Choroid plexus epithelial cell (primary cell): ENCODE results near the gene MAP3K14.

Experiments
- DNase-seq: peaks from one replicate; pipeline ENCODE4 v3.0.0-alpha.2; 2010; ENCODE audit warnings: low read depth
- H3K4me3 ChIP-seq: 2 replicates; pipeline ENCODE4 v1.5.1; 2011; ENCODE audit warnings: low read depth, mild to moderate bottlenecking, control low read depth, low read length, moderate library complexity
- TF ChIP-seq, protein P1 (sequence below): conservative IDR thresholded peaks from 2 replicates; pipeline ENCODE4 v1.5.1; 2011; ENCODE audit warnings: low read depth, mild to moderate bottlenecking, control low read depth, inconsistent platforms, low read length, moderate library complexity

The MAP3K14 gene

DNA sequence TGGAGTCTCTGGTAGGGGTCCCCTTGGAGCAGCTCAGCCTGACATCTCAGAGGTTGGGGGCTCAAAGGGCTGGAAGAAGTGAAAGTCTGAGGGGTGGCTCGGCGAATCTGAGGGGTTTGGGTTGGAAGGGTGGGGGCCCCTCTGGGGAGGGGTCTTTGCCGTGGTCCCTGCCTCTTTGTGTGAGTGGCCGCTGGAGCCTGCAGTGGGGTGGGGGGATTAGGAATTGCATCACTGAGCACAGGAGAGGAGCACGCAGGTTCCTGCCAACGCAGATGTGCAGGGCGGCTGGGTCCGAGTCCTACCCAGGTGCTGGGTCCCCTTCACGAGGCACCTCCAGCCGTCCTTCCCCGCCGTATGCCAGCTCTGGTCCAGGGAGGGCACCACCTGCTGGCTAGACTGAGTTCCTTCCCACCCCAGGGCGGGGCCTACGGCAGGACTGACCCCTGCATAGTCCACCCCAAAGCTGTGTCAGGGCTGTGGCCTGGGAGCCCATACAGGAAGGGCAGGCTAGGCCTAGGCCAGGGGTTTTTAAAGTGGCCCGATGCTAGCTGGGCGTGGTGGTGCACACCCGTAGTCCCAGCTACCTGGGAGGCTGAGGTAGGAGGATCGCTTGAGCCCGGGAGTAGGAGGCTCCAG, 85.2 kb downstream of the MAP3K14 start:
- TF ChIP-seq, protein P1, sequence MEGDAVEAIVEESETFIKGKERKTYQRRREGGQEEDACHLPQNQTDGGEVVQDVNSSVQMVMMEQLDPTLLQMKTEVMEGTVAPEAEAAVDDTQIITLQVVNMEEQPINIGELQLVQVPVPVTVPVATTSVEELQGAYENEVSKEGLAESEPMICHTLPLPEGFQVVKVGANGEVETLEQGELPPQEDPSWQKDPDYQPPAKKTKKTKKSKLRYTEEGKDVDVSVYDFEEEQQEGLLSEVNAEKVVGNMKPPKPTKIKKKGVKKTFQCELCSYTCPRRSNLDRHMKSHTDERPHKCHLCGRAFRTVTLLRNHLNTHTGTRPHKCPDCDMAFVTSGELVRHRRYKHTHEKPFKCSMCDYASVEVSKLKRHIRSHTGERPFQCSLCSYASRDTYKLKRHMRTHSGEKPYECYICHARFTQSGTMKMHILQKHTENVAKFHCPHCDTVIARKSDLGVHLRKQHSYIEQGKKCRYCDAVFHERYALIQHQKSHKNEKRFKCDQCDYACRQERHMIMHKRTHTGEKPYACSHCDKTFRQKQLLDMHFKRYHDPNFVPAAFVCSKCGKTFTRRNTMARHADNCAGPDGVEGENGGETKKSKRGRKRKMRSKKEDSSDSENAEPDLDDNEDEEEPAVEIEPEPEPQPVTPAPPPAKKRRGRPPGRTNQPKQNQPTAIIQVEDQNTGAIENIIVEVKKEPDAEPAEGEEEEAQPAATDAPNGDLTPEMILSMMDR, result peak; percentile 58
- DNase-seq, result peak; percentile 22
- H3K4me3 ChIP-seq, result no peak overlapping the region

DNA sequence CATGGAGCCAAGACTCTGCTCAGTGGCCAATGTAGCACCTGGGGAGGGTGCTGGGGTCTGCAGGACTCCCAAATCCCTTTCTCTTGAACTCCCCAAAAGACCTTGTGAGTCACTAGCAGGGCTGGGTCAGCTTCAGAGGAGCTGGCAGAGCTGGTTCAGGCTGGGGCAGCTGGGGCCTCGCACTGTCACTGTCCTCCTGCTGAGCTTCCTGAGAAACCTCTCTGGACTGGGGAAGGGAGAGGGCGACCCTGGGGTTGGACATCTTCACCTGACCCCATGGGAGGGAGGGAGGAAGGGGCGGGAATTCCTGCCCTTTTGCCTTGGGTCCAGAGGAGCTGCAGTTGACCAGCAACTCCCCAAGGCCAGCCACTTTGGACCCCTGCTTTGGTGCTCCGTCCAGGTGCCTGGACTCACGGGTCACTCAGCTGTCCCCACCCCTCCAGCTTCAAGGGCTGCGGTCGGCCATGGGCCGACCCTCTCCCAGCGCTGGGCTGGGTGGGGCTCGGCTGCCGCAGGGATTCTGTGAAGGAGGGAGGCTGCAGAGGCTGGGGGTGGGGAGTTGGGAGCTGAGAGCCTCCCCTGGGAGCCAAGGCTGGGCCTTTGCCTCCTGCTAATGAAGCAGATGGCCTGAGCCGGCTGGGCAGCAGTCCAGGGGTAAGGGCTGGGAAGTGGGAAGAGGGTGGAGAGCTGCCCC, 85.9 kb downstream of the MAP3K14 start:
- H3K4me3 ChIP-seq, result no peak overlapping the region
- TF ChIP-seq, protein P1, result no peak
- DNase-seq, result peak; percentile 44

DNA sequence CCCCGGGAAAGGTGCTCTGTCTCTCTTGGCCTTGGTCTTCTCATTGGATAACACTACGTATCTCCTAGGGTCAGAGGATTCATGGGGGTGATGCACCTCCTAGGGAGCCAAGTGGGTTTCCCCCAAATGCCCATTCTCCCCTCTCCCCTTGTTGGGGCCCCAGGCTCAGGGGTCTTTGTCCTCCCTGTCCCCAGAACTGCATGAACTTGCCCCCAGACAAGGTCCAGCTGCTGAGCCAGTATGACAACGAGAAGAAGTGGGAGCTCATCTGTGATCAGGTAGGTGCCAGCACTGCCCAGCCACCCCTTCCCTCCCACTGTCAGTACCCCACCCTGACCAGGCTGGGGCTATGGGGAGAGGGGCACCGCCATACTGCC, 86.4 kb downstream of the MAP3K14 start:
- DNase-seq, result no peak
- TF ChIP-seq, protein P1, result no peak
- H3K4me3 ChIP-seq, result no peak overlapping the region

DNA sequence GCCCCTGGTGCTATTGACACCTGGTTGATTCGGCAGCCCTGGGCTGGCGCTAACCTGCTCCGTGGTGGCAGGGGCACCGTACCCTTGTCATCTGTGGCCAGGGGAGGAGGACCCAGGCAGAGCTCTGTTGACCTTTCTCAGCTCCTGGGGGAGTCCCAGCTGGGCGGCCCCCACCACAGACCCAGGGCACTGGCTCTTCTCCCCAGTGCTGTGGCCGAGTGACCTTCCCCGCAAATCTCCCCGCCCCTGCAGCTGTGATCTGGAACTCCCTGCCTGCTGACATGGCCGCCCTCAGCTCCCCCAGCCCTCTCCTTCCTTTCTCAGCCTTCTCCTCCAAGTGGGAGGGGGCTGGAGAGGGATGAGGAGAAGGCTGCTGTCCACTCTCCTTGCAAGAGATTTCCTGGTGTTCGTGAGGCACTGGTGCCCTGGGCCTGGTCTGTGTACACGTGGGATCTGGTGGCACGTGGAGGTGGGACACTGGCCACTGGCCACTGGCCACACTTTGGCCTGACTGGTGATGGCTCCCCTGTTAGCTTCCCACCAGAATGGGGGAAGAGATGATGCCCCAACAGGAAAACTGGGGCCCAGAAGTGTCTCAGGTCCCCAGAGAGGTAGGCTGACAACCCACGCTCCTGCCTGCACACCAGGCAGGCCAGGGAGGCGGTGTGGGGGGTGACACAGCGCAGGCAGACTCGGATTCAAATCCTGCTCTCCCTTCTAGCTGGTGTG, 87.0 kb downstream of the MAP3K14 start:
- no peak overlapping the region for H3K4me3 ChIP-seq
- DNase-seq, result peak; percentile 39
- TF ChIP-seq, protein P1, result no peak

DNA sequence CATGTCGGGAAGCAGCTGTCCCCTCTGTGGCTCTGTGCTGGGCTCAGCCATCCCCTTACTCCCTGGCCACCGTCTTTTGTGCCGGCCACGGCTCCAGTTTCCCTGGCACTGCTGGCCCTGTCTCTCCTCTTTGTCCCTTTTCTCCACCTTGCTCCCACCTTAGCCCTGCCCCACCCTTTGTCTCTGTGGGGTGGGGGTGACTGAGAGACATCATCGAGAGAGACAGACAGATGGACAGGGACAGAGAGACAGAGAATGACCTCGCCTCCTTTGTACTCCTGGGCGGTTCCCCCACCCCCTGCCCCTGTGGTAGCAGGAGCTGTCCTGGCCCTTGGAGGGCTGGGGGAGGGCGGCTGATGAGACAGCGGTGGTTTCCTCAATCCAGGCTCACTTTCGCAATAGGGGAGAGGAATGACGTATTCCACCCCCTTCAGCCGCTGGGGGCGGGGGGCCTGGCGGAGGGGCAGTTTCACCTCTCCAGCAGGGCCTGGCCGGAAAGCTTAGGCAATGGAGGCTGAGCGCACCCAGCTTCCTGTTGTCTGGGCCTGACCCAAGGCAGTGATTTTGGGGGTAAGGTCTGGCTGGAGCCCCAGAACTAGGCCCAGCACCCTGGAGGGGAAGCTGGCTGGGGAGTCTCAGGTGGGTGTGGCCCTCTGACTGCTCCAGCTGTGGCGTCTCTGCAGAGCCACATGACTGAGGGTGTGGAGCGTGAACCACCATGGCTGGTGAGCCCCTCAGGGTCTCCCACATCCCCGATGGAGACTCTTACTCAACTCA, 87.9 kb downstream of the MAP3K14 start:
- TF ChIP-seq, protein P1, result no peak
- no peak overlapping the region for H3K4me3 ChIP-seq

DNA sequence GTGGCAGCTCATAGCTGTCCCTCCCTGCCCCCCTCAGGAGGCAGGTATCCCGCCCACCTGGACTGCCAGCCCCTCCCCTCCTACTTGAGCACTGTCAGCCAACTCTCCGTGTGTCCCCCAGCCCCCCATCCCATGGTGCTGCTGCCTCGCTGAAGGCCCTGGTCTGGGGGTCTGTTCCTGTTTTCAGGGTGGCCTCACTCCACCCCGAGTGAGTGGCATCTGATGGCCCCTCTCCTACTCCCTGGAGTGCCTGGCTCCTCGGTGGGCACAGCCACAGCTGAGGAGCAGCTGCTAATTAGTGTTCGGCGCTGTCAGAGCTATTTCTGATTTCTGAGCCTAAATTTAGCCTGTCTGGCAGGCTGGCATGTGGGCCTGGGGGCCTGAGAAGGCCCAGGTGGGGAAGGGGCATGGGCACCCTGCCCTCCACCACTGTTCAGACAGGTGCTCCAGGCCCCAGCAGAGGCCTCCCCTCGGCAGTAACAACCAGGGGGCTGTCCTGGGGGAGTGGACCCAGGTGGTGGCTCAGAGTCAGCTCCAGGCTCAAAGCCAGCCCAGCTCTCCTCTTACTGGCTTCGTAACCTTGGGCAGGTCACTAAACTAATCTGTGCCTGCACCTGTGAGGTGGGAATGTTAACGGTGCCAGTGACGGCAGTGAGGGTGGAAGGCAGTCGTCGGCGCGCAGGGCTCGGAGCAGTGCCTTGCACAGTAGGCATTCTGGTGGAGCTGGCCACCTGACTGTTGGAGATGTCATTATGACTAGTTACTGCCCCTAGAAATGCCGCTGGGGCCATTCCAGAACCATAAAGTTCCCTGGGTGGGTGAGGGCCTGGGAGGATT, 88.7 kb downstream of the MAP3K14 start:
- TF ChIP-seq, protein P1, result no peak
- no peak for DNase-seq
- H3K4me3 ChIP-seq, result no peak overlapping the region

More for the DNA sequence above, 87.9 kb downstream of the MAP3K14 start:
- peak; percentile 95 for DNase-seq
